Choroid plexus epithelial cell (primary cell): ENCODE data around the gene RUNX3.
"Not testable (repeated sequence)": the region's sequence is repeated elsewhere in the genome, so short reads cannot be mapped to it uniquely, and the experiment has no call there.

ENCODE experiments used
- DNase-seq: peaks from one replicate; pipeline ENCODE4 v3.0.0-alpha.2; 2010; ENCODE audit warnings: low read depth
- H3K4me3 ChIP-seq: 2 replicates; pipeline ENCODE4 v1.5.1; 2011; ENCODE audit warnings: low read depth, mild to moderate bottlenecking, control low read depth, low read length, moderate library complexity
- CTCF ChIP-seq: conservative IDR thresholded peaks from 2 replicates; pipeline ENCODE4 v1.5.1; 2011; ENCODE audit warnings: low read depth, mild to moderate bottlenecking, control low read depth, inconsistent platforms, low read length, moderate library complexity

RUNX3 gene

GRCh38 chr1:24910751-24911650 is 19.1 kb downstream of the RUNX3 start:
- no peak for TF ChIP-seq CTCF
- no peak overlapping the region for H3K4me3 ChIP-seq
- peak; percentile 72 for DNase-seq

DNA sequence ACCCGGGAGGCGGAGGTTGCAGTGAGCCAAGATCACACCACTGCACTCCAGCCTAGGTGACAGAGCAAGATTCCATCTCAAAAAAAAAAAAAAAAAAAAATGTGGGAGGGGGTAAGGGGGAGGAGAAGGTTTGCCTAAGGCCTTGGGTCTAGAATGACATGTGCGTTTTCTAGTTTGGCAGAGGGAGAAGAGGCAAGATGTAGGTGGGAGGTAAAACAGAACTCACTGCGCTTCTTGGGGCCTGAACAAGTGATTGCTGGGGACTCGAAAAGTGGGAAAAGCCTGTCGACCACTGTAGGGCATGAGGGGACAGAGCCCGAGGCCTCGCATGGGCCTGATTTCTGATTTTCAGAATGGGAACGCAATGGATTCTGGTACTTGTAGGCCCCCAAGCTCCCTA is 19.9 kb downstream of the RUNX3 start:
- no peak overlapping the region for H3K4me3 ChIP-seq
- no peak for TF ChIP-seq CTCF
- DNase-seq: no peak

DNA sequence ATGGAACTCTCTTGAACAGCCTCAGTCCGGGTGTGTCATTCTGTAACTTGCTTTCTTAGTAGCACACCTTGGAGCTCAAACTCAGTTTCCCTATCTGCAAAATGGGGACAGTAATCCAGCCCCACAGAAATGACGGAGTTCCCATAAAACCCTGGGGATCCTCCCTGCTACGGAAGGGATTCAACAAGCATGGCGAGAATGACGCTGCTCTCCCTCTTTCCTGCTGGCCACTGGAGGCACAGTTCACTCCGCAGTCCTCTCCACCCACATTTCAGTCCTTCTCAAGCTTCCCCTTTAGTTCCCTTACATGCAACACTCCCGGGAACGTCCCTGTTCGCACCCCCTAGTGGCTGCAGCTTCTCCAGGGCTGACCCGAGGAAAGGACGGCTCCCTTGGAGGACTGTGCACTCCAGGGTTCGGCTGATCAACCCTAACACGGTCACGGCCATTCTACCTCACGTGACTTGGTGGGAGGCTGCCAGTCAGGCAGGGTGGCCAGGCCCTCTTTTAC is 20.6 kb downstream of the RUNX3 start:
- peak; percentile 85 for TF ChIP-seq CTCF
- peak; percentile 89 for DNase-seq
- H3K4me3 ChIP-seq: no peak overlapping the region

GRCh38 chr1:24908591-24909259 is 21.4 kb downstream of the RUNX3 start:
- DNase-seq: no peak
- H3K4me3 ChIP-seq: no peak overlapping the region
- no peak for TF ChIP-seq CTCF

DNA sequence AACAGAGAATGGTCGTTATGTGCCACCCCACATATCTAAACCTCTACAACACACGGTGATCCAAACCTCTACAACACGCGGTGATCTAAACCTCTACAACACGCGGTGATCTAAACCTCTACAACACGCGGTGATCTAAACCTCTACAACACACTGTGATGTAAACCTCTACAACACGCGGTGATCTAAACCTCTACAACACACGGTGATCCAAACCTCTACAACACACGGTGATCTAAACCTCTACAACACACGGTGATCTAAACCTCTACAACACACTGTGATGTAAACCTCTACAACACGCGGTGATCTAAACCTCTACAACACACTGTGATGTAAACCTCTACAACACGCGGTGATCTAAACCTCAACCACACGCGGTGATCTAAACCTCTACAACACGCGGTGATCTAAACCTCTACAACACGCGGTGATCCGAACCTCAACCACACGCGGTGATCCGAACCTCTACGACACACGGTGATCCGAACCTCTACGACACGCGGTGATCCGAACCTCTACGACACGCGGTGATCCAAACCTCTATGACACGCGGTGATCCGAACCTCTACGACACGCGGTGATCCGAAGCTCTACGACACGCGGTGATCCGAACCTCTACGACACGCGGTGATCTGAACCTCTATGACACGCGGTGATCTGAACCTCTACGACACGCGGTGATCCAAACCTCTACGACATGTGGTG is 22.3 kb downstream of the RUNX3 start:
- not testable (repeated sequence) for DNase-seq, H3K4me3 ChIP-seq

- no peak for TF ChIP-seq CTCF
- no peak for DNase-seq
- no peak overlapping the region for H3K4me3 ChIP-seq
These were observed 23.2 kb downstream of the RUNX3 start for GRCh38 chr1:24906760-24907490.
